Left forelimb (tissue), 1 donor: ENCODE data around the gene FKBP1C.
"Not testable (repeated sequence)": the region's sequence is repeated elsewhere in the genome, so short reads cannot be mapped to it uniquely, and the experiment has no call there.

ENCODE experiments used
- DNase-seq: peaks from one replicate; pipeline ENCODE4 v3.0.0-alpha.2; 2018; ENCODE audit warnings: low spot score

FKBP1C gene

GRCh38 chr6:63211343-63211742 is at the start of gene FKBP1C:
Gene FKBP1C, plus strand, starts transcription at chr6:63211469.
- DNase-seq, result not testable (repeated sequence)

- not testable (repeated sequence) for DNase-seq
Observed at GRCh38 chr6:63164047-63164803, 47.0 kb upstream of the FKBP1C start.

DNA sequence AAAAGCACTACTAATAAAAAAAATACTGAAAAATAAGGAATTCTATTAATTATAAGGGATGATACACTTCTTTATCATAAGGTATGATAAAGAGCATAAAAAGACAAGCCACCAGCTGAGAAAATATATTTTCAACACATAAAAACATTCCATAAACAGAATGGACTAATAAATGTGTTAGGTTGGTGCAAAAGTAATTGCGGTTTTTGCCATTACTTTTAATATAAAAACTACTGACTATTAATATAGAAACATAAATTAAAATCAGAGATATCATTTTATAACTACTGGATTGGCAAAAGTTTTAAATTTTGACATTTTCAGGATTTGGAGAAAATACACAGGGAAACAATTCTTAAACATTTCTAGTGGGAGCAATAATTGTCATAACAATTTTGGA is 37.1 kb upstream of the FKBP1C start:
- no peak for DNase-seq

DNA sequence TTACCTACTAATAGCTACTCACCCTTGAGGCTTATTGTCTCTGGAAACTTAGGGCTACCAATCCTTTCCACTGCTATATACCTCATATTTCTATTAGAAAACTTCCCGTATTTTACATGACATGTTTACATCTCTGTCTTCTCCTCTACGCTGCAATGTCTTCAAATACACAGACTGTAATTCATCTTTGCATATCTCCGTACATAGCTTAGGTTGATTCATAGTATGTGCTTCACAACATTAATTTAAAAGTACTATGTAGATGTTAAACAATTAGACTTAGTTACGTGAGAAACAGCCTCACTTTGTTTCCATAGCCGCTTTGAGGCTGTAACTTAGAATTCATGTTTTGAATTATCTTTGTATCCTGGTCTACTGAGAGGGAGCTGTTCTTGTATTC is 35.1 kb upstream of the FKBP1C start:
- DNase-seq, result no peak

DNA sequence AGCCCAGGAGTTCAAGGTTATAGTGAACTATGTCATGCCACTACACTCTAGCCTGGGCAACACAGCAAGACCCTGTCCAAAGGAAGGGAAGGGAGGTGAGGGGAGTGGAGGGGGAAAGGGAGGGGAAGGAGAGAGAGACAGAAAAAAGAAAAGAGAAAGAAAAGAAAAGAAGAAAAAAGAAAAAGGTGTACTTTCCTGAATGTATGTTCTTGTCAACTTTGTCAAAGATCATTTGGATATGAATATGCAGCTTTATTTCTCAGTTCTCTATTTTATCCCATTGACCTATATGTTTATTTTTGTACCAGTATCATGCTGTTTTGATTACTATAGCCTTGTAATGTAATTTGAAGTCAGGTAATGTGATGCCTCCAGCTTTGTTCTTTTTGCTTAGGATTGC is 30.9 kb upstream of the FKBP1C start:
- no peak for DNase-seq

- DNase-seq, result no peak
Observed at GRCh38 chr6:63186970-63187369, 24.3 kb upstream of the FKBP1C start.

- no peak for DNase-seq
Observed at GRCh38 chr6:63188828-63189227, 22.4 kb upstream of the FKBP1C start.

DNA sequence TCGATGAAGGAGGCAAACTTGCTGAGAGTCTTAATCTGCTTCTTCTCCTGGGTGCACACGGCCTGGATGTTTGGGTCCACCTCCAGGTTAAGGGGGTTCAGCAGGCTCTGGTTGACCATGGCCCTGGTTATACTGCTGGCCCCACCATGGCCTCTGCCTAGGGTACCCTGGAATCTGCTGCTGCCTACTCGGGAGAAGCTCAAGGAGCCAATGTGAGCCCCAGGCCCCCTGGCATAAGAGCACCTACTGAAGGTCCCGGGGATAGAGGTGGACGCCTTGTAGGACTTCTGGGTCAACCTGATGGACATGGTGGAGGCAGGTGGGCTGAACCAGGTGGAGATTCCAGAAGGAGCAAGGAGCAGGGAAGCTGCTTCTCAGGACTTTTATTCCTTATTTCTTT is 17.9 kb upstream of the FKBP1C start:
- no peak for DNase-seq

DNA sequence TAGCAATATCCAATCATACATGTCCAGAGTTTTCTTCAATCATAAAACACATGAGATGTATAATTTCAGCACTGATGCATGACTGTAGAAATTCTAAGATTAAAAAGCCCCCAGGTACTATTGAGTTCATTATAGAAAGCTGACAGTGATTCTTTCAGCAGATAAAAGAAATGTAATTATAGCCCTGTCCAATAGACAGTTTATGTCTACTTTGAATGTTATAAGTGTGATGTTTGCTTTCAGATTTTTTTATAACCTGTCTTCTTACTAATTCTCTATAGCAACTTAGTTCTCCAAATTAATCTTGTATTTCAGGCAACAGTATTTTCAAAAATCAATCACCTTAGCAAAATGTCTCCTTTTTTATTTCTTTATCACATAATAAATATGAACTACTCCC is 13.5 kb upstream of the FKBP1C start:
- no peak for DNase-seq

DNA sequence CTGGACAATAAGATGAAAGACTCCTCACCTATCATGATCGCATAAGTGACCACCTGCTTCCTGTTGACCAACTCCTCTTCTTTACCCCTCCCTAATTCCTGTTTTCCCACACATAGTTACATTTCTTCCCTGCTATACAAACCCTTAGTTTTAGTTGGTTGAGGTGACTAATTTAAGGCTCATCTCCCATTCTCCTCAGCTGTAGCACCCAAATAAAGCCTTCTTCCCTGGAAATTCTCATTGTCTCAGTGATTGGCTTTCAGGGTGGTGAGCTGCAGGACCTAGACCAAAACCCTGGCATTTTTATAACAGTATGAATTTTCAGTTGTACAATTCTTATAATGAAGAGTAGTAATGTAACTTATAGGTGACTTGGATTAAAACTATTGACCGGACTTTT is 2.1 kb downstream of the FKBP1C start:
- DNase-seq, result no peak

- no peak for DNase-seq
Observed at GRCh38 chr6:63214816-63215215, 3.5 kb downstream of the FKBP1C start.

DNA sequence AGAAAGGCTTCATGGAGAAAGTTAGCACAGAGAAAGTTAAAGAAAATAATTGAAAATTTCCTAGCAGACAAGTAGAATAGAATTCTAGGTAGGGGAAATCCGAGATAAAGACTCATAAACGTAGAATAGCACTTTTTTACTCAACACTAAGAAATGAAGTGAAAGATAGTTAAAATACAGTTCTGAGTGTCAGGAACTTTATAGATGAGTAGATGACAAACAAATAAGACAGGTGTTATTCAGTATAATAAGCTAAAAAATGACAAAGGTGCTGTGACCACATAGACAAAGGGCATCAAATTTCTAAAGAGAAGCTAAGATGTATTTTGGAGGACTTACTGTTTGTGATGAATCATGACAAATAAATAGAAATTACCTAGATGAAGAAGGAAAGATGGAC is 12.9 kb downstream of the FKBP1C start:
- no peak for DNase-seq

DNA sequence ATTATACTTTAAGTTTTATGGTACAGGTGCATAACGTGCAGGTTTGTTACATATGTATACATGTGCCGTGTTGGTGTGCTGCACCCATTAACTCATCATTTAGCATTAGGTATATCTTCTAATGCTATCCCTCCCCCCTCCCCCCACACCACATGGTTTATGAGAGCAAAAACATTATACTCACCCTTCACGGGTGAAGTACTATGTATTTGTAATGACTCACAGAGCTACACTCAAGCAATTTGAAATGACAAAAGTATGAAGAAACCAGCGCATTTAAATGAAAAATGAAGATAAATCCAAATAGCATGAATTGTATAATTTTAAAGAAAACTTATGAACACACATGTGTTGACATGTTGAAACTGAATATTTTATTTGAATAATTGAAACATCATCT is 14.7 kb downstream of the FKBP1C start:
- not testable (repeated sequence) for DNase-seq

DNA sequence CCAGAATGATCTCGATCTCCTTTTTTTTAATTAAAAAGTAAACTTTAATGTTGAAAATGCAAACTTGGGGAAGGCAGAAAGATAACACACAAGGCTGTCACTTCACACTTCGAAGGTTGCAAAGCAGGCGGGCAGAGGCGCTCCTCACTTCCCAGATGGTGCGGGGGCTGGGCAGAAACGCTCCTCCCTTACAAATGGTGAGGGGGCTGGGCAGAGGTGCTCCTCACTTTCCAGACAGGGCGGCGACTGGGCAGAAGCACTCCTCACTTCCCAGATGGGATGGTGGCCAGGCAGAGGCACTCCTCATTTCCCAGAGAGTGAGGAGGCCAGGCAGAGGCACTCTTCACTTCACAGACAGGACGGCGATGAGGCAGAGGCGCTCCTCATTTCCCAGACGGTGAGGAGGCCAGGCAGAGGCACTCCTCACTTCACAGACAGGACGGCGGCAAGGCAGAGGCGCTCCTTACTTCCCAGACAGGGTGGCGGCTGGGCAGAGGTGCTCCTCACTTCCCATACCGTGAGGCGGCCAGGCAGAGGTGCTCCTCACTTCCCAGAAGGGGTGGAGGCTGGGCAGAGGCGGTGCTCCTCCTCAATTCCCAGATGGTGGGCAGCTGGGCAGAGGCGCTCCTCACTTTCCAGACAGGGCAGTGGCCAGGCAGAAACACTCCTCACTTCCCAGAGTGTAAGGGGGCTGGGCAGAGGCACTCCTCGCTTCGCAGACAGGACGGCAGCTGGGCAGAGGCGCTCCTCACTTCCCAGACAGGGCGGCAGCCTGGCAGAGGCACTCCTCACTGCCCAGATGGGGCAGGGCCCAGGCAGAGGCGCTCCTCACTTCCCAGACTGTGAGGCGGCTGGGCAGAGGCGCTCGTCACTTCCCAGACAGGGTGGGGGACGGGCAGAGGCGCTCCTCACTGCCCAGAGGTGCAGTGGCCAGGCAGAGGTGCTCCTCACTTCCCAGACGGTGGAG is 16.9 kb downstream of the FKBP1C start:
- DNase-seq, result not testable (repeated sequence)

GRCh38 chr6:63230027-63230426 is 18.8 kb downstream of the FKBP1C start:
- not testable (repeated sequence) for DNase-seq

- DNase-seq, result not testable (repeated sequence)
Observed at GRCh38 chr6:63230511-63230910, 19.2 kb downstream of the FKBP1C start.

- DNase-seq, result no peak
Observed at GRCh38 chr6:63236398-63236817, 25.1 kb downstream of the FKBP1C start.

- DNase-seq, result no peak
Observed at GRCh38 chr6:63245420-63245819, 34.2 kb downstream of the FKBP1C start.

GRCh38 chr6:63245909-63246308 is 34.6 kb downstream of the FKBP1C start:
- DNase-seq, result no peak

- DNase-seq, result no peak
Observed at GRCh38 chr6:63246581-63246980, 35.3 kb downstream of the FKBP1C start.

- no peak for DNase-seq
Observed at GRCh38 chr6:63249875-63250482, 38.7 kb downstream of the FKBP1C start.

DNA sequence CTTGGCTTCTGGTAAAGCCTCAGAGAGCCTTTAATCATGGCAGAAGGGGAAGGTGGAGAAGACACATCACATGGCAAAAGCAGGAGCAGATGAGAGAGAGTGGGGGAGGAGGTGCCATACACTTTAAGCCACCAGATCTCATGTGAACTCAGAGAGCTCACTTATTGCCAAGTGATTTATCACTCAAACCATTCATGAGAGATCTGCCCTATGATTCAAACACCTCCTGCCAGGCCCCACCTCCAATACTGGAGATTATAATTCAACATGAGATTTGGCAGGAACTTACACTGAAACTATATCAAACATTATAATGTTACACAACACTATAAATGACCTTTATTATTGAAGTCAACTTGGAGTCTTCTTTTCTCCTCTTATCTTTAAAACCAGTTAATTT is 47.9 kb downstream of the FKBP1C start:
- DNase-seq, result no peak

DNA sequence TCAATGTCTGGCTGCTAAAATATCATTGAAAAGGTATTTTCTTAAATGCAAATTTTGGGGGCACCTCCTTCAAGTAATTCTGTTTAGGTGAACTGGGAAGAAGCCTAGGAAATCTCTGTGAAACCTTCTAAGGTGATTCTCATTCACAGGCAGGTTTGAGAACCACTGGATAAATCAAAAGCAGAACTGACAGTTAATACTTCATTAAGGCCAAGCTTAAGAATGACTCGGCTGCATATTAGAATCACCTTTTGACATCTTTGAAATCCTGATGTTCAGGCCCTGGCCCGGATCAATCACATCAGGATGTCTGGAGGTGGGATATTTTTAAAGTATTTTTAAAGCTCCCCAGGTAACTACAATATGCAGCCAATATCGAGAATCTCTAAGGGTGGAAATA is 50.6 kb downstream of the FKBP1C start:
- no peak for DNase-seq
